Activated naive CD4-positive, alpha-beta T cell treated with anti-CD3 and anti-CD28 coated beads, Interleukin-2, amount 10 ng/mL, durations not matched to agents 5 hours and 36 hours (primary cell): ENCODE measurements around the gene PPFIBP2. TPM values are rescaled to one million over a fixed set of nuclear protein-coding genes. Genes with fewer than 3 reads are reported as not detected.

Experiments
- total RNA-seq, 2 experiments: library from RNA; stranded (reverse); gene quantifications; one replicate each; pipeline ENCODE4 v1.2.3, GENCODE V29; 2021

Gene PPFIBP2
- total RNA-seq: 10 to 100 TPM; 34.1 to 37.2 TPM

GRCh38 chr11:7513234-7514098 is at the start of gene PPFIBP2:
PPFIBP2 (plus strand) TSS chr11:7513999; CDS start chr11:7549476, 35,477 bp downstream.

GRCh38 chr11:7485186-7486097 is 28.4 kb upstream of the PPFIBP2 start, which contains the start of gene OLFML1:
OLFML1 (plus strand) TSS chr11:7485506; CDS start chr11:7485876, 370 bp downstream.

GRCh38 chr11:7672960-7673723 is 159.3 kb downstream of the PPFIBP2 start, which contains the start of gene CYB5R2:
CYB5R2 (minus strand) TSS chr11:7673500; CDS start chr11:7672825, 675 bp downstream.

Other genes with a start within 250 kb of the PPFIBP2 start
- gene OLFML1, start 28.5 kb upstream of the PPFIBP2 start, total RNA-seq: not detected
- under 1 TPM; 0.81 to 0.84 TPM for gene CYB5R2, start 159.5 kb downstream of the PPFIBP2 start, total RNA-seq
- not detected for gene OVCH2, start 192.5 kb downstream of the PPFIBP2 start, total RNA-seq